RCC 7860 (cell line): ENCODE measurements around the gene PTH2R.
"Not testable (repeated sequence)": the region's sequence is repeated elsewhere in the genome, so short reads cannot be mapped to it uniquely, and the experiment has no call there.

Experiments used
- DNase-seq: peaks from one replicate; pipeline ENCODE4 v3.0.0-alpha.2; 2015; ENCODE audit warnings: low spot score
- FAIRE-seq: peaks from 2 replicates; lab custom pipeline; 2012; peaks lifted over from hg19 to GRCh38; lab: Jason Lieb, UNC

The PTH2R gene

DNA sequence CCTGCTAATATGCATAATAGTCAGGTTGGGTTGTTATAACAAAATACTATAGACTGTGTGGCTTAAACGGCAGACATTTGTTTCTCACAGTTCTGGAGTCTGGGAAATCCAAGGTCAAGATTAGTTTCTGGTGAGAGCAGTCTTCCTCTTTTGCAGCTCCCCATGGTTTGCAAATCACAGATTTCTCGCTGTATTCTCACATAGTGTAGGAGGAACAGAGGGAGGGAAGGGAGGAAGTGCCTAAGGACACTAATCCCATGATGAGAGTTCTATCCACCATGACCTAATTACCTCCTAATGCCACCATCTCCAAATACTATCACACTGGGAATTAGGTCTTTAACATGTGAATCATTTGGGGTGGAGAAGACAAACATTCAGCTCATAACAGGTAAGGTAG is 20.1 kb upstream of the PTH2R start:
- DNase-seq, result no peak
- FAIRE-seq, result no peak

DNA sequence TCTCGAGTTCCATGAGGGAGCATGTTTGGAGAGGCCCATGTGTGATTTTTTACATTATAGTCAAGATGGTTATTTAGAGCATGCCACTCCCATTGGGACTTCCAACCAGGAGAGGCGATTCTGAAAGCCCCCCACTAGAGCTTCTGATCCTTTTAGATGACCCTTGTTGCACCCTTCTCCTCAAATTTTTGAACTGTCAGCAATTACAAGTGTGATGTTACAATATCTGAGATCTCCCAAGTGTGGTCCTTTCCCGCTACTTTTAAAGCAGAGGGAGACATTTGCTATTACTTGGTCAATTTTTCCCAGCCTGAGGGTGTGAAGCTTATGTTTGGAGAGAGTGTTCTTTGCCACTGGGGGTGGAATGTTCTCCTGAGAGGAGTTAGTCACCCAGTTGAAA is 16.7 kb upstream of the PTH2R start:
- FAIRE-seq (no peak), DNase-seq (no peak)

DNA sequence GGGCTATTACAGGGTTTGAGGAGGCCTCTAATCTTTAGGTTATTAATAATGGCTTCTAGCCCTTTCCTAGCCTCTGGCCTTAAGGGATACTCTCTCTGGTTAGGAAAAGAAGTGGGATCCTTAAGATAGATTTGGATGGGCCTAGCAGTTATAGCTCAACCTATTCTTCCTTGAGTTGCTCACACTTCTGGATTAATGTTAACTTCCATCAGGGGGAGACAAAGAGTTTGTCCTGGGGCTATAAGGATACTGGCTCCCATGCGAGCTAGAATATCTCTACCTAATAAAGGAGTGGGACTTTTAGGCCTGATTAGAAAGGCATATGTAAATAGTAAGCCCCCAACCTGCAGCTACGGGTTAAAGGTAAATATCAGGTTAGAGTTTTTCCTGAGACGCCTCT is 14.3 kb upstream of the PTH2R start:
- no peak for DNase-seq
- FAIRE-seq, result no peak

DNA sequence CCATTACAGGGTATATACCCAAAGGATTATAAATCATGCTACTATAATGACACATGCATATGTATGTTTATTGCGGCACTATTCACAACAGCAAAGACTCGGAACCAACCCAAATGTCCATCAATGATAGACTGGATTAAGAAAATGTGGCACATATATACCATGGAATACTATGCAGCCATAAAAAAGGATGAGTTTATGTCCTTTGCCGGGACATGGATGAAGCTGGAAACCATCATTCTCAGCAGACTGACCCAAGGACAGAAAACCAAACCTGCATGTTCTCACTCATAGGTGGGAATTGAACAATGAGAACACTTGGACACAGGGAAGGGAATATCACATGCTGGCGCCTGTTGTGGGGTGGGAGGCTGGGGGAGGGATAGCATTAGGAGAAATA is 9.8 kb upstream of the PTH2R start:
- not testable (repeated sequence) for FAIRE-seq, DNase-seq

DNA sequence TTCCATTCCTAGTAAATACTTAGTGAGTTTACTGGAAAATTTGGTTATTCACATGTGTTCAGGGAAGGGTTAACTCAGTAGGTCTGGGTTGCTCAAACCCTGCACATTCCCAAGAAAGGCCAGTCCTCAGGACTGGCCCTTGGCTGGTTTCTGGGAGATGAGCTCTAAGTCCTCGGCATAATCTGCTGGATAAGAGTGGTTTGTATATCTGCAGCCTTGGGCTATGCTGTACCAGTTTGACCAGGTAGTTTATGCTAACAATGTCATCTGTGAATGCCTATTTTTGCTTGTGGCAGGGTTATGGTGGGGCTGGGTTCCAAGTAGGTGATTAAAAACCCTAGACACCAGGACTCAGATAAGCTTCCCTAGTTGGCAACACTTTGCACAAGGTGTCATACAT is 7.4 kb upstream of the PTH2R start:
- no peak for DNase-seq
- FAIRE-seq, result no peak

DNA sequence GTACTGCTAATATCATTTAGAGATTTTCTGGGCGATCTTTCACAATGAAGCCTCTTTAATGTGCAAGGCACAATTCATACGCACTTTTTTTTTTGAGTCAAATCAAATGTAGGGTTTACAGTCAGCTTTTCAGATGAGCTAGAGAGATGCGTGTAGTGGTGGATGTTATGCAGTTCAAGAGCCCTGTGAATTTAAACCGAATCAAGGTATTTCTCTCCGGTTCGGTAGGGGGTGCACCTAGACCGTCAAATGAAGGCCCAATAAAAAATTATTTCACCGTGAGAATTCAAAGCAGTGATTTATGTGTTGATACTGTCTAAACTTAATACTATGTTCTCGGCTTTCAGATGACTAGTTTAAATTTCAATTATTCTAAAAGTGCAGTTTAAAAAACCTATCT is 1.1 kb downstream of the PTH2R start:
- no peak for DNase-seq
- FAIRE-seq, result no peak

DNA sequence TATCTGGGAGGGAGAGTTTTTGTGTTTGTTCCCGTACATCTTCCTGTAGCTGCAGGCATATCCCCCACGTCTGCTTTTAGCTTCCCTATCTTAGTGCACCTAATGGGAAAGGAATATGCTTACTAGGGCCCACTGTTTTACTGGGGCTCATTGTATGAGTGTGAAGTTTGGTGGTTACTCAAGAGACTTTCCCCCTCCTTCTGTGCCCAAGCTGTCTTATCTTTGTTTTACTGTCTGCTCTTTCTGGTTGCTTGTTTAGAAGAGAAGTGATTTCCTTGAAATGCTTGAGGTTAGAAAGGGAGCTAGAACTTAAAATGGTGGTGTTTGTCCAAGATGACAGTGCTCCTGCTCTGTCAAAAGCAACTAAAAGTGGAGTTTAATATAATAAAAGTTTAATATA is 7.3 kb downstream of the PTH2R start:
- FAIRE-seq, result no peak

DNA sequence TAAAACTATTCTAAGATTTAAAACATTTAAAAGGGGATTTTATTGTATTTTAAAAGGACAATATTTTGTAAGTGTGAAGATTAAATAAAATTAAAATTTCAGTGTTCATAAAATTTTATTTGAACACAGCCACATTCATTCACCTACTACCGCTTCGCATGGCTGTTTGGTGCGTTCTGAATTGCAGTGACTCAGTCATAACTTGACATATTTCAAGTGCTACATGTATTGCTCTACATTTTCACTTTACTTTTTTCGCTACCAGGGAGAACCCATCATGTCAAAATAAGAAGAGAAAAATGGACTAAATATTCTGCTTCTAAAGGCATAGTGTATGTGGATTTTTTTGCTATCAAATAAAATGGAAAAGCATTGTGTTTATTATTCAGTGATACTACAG is 8.7 kb downstream of the PTH2R start:
- no peak for FAIRE-seq
- DNase-seq, result no peak

More for the DNA sequence above, 7.3 kb downstream of the PTH2R start:
- no peak for DNase-seq

DNA sequence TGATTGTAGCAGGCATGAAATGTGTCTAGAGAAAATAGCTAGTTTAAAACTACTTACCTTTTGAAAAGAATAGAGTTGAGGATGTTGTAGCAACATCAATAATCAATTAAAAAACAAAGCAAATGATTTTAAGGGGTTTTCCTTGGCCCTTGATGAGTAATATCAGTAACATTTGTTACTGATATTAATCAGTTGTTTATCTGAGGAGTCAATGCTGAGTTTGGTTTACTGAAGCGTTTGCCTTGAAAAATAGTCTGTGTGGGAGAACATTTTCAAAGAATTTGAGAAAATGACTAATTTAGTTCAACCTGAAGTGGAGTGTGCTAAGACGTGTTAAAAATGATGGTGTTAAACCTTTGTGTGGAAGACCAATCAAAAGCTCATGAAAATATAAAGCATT is 9.3 kb downstream of the PTH2R start:
- DNase-seq (no peak), FAIRE-seq (no peak)

DNA sequence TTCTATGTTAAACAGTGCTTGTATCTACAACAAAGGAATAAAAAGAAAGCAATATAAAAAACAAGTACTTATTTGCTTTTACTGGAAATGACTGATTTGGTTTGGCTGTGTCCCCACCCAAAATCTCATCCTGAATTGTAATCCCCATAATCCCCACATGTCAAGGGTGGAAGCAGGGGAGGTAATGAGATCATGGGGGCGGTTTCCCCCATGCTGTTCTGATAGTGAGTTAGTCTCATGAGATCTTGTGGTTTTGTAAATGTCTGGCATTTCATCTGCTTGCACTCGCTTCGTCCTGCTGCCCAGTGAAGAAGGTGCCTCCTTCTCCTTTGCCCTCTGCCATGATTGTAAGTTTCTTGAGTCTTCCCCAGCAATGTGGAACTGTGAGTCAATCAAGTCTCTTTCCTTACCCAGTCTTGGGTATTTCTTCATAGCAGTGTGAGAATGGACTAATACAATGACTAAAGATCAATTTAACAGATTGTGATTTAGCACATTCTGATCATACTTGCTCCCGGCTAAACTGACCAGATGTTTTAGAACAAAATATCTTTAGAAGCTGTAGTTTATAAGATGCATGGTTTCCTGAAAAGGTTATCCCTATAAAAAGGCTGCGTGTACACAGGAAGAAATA is 19.9 kb downstream of the PTH2R start:
- no peak for FAIRE-seq

DNA sequence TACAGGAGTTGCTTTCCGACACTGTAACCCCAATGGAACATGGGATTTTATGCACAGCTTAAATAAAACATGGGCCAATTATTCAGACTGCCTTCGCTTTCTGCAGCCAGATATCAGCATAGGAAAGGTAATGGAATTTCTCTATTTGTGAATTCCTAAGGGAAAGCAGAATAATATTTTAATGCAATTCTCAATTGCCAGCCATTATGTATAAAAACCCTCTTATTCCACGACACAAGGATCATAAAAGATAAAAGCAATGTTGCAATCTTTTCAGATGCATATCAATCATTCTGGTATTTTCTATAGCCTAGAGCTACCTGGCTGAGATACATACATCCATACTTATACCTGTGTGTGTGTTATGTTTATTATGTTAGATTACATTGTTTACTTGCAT is 31.2 kb downstream of the PTH2R start:
- FAIRE-seq, result no peak
- DNase-seq, result no peak

More for the DNA sequence above, 19.9 kb downstream of the PTH2R start:
- no peak for DNase-seq

DNA sequence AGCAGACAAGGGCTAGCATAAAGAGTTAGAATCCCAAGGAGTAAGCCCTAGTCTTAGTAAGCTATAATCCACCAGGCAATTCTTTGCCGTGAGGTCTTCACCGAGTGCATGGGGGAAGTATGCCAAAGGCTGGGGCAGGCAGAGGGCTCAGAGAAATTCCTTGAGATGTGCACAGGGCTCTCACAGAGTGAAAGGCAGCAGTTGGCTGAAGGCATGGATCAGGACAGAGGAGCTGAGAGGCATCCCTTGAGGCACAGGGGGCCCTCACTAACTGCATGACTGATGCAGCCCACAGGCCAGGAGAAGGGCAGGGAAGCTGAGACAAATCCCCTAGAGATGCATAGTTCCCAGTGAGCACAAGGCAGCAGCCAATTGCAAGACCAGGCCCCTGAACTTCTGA is 34.1 kb downstream of the PTH2R start:
- DNase-seq, result no peak
- FAIRE-seq, result no peak

DNA sequence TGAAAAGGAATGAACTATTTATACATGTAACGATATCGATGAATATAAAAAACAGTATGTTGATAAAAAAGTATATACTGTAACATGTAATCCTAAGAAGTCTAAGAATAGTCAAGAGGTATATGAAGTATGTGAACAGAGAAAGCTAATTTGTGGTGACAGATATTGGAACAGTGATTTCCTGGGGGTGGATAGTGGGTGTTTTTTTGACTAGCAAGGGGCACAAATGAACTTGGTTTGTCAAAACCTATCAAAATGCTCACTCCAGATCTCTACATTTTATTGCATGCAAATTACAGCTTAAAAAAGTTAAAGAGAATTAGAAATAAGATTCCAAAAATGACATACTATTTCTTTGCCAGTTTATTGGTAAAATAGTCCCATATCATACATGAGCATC is 35.4 kb downstream of the PTH2R start:
- no peak for DNase-seq
- no peak for FAIRE-seq

DNA sequence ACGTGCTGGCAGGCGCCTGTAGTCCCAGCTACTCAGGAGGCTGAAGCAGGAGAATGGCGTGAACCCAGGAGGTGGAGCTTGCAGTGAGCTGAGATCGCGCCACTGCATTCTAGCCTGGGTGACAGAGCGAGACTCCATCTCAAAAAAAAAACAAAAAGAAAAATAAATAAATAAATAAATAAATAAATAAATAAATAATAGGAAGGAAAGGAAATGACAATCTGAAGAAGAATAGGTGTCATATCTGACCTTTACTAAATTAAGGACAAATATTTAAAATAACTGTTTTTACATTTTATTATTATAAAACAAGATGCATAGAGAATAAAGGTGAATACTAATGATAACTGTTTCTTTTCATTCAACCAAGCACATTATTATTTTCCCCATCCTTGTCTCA is 40.9 kb downstream of the PTH2R start:
- not testable (repeated sequence) for FAIRE-seq, DNase-seq

DNA sequence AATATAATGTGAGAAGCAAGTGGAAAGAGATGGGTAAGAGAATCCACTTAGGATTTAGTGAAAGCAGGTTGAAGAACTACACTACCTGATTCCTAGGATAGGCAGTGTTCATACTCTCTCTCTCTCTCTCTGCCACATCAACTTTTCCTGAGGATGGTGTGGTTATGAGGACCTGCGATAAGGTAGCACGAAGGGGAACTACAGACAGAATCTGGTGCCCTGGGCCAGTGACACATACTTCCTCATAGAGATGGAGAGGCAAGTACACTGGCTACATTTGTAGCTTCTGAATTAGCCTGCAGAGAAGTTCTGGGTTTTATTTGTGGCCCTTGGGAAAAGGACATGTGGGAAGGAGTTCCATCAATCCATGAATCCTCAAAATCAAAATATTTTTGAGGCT is 44.5 kb downstream of the PTH2R start:
- FAIRE-seq, result no peak
- DNase-seq, result no peak

DNA sequence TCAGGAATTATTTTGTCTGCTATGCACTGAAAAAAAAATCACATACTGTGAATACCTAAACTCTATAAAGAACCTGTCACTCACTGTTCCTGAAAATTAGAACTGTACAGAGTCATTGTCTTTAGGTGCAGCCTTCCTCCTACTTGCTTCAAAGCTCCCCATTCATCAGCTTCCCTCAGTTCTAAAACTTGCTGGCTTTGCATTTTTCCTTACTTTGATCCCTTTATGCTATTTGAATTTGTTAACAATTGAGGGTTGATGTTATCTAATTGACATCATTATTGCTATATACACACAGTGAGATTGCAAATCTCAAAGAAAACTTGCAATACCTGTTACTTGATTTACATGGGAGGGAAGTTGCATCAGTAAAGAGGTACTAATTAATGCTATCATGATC is 48.3 kb downstream of the PTH2R start:
- FAIRE-seq, result no peak
- DNase-seq, result no peak

DNA sequence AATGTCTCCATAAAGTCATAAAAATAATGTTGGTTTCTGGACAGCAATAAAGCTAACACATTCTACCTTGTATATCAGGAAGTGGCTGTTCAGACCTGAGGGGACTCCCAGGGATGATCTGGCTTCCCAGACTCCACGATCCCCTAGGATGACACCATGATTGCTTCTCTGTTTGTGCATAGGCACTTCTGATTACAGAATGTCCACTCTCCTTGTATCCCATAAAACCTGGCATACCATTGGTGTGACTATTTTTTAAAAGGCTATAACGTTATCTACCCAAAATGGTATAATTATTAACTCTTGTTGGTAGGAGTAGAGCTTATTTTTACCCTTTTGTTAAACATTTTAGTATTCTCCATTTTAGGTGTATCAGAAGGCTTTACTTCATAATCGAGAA is 57.1 kb downstream of the PTH2R start:
- FAIRE-seq (no peak), DNase-seq (no peak)

DNA sequence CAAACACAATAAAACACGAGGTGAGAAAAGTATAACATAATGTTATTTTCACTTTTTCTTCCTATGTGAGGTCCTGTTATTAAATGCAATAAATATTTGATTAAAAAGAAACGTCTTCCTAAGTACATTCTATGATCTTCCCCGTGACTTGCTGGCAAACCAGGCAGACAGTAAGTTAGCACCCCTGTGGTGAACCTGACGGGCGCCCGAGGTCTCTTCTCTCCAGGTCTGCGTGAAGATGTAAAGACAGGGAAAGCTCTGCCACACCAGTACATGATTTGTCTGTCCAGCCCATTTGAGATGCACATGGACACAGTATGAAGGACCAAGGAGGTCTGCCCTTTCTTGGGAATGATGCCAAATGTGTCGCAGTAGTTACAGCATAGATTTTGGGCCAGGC is 57.6 kb downstream of the PTH2R start:
- DNase-seq (no peak), FAIRE-seq (no peak)

DNA sequence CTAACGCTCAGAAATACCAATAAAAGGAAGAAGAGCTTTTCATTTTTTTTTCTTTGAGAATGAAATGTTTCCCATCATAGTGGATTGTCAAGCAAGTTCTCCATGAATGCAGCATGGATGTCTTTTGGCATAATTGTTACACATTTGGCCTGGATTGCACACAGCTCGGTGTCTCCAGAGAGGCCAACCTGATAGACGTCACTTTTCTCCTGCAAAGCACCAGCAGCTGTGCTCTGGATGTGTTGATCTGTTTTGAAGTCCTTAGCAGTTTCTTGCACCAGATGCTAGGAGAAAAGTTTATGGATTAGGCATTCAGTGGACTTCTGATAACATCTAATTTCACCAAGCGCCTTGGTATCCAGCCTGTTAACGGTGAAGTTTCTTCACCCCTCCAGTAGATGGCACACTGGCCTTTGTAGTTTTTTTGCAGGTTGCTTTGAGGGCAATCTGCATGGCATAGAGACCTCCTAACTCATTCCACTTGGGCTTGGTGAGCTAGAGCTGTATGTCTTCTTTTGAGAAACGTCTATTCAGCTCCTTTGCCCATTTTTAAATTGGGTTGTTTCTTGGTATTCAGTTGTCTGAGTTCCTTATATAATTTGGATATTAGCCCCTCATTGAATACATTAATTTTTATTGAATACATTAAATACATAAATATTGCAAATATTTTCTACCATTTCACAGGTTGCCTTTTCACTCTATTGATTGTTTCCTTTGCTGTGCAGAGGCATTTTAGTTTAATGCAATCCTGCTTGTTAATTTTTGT is 59.7 kb downstream of the PTH2R start:
- FAIRE-seq, result no peak
- peak; percentile 31 for DNase-seq

DNA sequence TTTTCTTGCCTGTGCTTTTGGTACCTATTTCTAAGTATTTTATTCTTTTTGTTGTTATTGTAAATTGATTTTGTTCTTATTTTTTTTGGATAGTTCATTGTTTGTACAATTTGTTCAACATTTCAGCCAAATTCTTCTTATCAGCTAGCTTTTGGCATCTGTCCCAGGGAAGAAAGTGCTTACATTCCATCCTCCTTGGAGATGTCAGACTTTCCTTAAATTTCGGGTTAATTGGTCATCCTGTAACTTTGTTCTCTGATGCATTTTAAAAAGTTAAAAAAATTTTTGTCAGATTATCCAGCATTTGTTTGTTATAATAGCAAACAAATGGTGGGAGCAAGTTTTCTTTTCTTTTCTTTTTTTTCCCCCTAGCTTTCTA is 60.3 kb downstream of the PTH2R start:
- DNase-seq (no peak), FAIRE-seq (no peak)

DNA sequence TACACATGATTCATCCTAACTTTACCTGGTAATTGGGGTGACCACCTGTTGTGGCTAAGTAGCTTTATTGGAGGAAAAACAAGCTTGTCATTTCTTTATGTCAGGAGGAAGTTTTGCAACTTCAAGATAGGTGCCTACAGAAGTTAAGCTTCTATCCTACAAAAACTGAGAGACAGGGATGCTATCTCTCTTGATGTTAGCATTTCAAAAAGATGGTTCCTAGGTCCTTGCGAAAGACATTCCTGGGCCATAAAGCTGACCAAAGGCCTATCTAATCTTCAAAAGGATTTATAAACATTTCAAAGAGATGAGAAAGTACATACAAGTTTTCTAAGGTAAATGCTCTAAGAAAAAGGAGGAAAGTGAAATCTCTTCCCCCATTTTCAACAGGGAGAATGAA is 61.0 kb downstream of the PTH2R start:
- FAIRE-seq (no peak), DNase-seq (no peak)

DNA sequence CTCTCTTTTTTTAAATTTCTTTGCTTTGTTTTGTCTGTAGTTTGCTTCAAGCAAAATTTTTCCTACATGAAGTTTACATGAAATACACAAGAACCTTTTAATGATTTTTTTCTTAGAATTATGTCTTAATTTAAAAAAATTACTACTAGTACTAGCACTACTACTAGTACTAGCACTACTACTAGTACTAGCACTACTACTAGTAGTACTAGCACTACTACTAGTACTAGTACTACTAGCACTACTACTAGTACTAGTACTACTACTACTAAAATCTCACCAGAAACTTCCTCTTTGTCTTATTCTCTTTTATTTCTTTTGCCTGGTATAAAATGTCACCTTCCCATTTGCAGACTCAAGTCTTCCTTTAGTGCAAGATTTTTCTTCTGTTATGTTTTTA is 71.1 kb downstream of the PTH2R start:
- FAIRE-seq, result no peak
- no peak for DNase-seq

DNA sequence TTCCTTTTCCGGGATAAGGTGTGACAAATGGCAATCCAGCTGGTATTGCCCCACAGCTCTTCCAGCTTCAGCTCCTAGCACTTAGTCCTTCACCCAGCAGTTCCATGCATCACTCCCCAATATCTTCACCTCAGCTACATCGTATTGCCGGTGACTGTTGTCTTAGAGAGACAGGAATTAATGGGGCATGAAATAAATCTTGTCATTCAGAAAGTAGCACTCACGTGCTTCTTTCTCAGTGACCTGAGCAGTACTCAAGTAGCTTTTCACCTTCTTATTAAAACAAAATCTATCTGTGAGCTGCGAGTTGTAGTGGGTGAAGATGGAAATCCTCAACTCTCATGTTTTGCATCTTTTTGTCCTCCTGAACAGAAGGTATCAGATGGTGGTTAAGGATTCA is 72.8 kb downstream of the PTH2R start:
- DNase-seq (no peak), FAIRE-seq (no peak)
